Measurements from ENCODE around the gene C1orf116.

DNA sequence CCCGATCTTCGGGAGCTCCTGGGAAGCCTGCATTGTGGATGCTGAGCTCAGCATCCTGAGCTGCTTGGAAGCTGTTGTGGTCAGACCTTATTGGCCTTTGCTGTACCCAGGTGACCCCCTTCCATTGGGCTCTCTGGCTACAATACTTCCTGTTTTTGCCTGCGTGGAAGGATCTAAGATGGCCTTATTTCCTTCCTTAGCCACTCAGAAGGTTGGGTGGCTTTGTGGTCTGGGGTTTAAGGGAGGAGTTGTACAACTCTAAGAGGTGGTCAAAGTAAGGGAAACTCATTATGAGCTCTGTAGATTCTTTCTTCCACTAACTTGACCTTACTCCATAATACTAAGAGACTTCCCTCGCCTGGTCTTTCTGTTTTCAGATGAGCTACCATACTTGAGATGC is 38.3 kb upstream of the C1orf116 start:
- TF ChIP-seq, protein P1, sequence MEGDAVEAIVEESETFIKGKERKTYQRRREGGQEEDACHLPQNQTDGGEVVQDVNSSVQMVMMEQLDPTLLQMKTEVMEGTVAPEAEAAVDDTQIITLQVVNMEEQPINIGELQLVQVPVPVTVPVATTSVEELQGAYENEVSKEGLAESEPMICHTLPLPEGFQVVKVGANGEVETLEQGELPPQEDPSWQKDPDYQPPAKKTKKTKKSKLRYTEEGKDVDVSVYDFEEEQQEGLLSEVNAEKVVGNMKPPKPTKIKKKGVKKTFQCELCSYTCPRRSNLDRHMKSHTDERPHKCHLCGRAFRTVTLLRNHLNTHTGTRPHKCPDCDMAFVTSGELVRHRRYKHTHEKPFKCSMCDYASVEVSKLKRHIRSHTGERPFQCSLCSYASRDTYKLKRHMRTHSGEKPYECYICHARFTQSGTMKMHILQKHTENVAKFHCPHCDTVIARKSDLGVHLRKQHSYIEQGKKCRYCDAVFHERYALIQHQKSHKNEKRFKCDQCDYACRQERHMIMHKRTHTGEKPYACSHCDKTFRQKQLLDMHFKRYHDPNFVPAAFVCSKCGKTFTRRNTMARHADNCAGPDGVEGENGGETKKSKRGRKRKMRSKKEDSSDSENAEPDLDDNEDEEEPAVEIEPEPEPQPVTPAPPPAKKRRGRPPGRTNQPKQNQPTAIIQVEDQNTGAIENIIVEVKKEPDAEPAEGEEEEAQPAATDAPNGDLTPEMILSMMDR (conservative IDR thresholded peaks at IDR 0.05): no peak
- no peak for TF ChIP-seq ZFX (IDR thresholded peaks at IDR 0.05)

Data from C4-2B (cell line).